K562 treated with DMSO at 1 percent for 4 hours (cell line): ENCODE data around the gene GPR35. TPM values are rescaled to one million over a fixed set of nuclear protein-coding genes. Genes with fewer than 3 reads are reported as not detected.

Source experiments
- total RNA-seq: library from RNA; unstranded; fragments of 300-600 nt; gene quantifications from 2 replicates; pipeline ENCODE4 v1.2.3, GENCODE V29; 2022; ENCODE audit not compliant: insufficient read depth

Gene GPR35
- 2.6 and 2.7 TPM in 2 replicates for total RNA-seq

GRCh38 chr2:240624950-240625621, at the start of gene GPR35:
Gene GPR35 (plus strand): TSS chr2:240625480. CDS start chr2:240629953, 4,473 bp downstream.

GRCh38 chr2:240586198-240586918, 38.9 kb upstream of the GPR35 start, which contains the start of gene CAPN10:
Gene CAPN10 (plus strand): TSS chr2:240586734. CDS start chr2:240586912, 178 bp downstream.

Other genes with a start within 250 kb of the GPR35 start
- 0.59 and 0.96 TPM in 2 replicates for gene GPC1, start 189.8 kb upstream of the GPR35 start, total RNA-seq
- gene ANKMY1, start 67.5 kb upstream of the GPR35 start, total RNA-seq, result 9.1 and 10.0 TPM in 2 replicates
- 6.3 and 7.3 TPM in 2 replicates for gene DUSP28, start 65.1 kb upstream of the GPR35 start, total RNA-seq
- gene RNPEPL1, start 57.0 kb upstream of the GPR35 start, total RNA-seq, result 39.7 and 40.8 TPM in 2 replicates
- gene CAPN10, start 38.7 kb upstream of the GPR35 start, total RNA-seq, result 14.3 and 14.4 TPM in 2 replicates
- not detected in 2 replicates for gene AQP12B, start 57.4 kb downstream of the GPR35 start, total RNA-seq
- gene AQP12A, start 66.4 kb downstream of the GPR35 start, total RNA-seq, result not detected in 2 replicates
- gene KIF1A, start 194.7 kb downstream of the GPR35 start, total RNA-seq, result 2.0 TPM in 1 of 2 replicates, not detected in the other
- not detected in 2 replicates for gene AGXT, start 243.3 kb downstream of the GPR35 start, total RNA-seq